Neuron (in vitro differentiated cells): Measurements from ENCODE around the gene FGFBP3.

Experiments used
- H2AFZ ChIP-seq: one replicate; pipeline ENCODE4 v1.6.1; 2013; ENCODE audit warnings: low read depth, mild to moderate bottlenecking, inconsistent platforms, low read length, moderate library complexity
- H3K27me3 ChIP-seq: one replicate; pipeline ENCODE4 v1.6.1; 2013; ENCODE audit warnings: low read length; ENCODE audit not compliant: insufficient read depth
- H3K36me3 ChIP-seq: one replicate; pipeline ENCODE4 v1.6.1; 2013; ENCODE audit warnings: low read length; ENCODE audit not compliant: insufficient read depth
- H3K4me1 ChIP-seq: one replicate; pipeline ENCODE4 v1.6.1; 2013; ENCODE audit warnings: low read length; ENCODE audit not compliant: insufficient read depth
- H3K4me3 ChIP-seq: 2 replicates; pipeline ENCODE4 v1.5.1; 2013; ENCODE audit warnings: mild to moderate bottlenecking, low read length, moderate library complexity
- H3K9me3 ChIP-seq: one replicate; pipeline ENCODE4 v1.6.1; 2013; ENCODE audit warnings: low read length

Gene FGFBP3

GRCh38 chr10:91864744-91865143, 44.5 kb downstream of the FGFBP3 start:
- Histone ChIP-seq H3K4me1 (peaks cover 11% of the 10 kb centered on the region), H3K4me3 (no peak overlapping the region), H3K36me3 (peaks cover 51% of the 10 kb centered on the region), H3K9me3 (no peaks in the 10 kb centered on the region), H2AFZ (no peak overlapping the region), H3K27me3 (no peaks in the 10 kb centered on the region)

- peaks cover 57% of the 10 kb centered on the region for H3K36me3 ChIP-seq
- no peaks in the 10 kb centered on the region for H3K27me3 ChIP-seq
- no peak overlapping the region for H2AFZ ChIP-seq
- no peaks in the 10 kb centered on the region for H3K9me3 ChIP-seq
- H3K4me3 ChIP-seq = no peak overlapping the region
- H3K4me1 ChIP-seq = peaks cover 11% of the 10 kb centered on the region
Observed at GRCh38 chr10:91864099-91864498, 45.2 kb downstream of the FGFBP3 start.

GRCh38 chr10:91860885-91861284, 48.4 kb downstream of the FGFBP3 start:
- Histone ChIP-seq H3K36me3 (peaks cover 84% of the 10 kb centered on the region), H3K9me3 (no peaks in the 10 kb centered on the region), H3K4me1 (peaks cover 4% of the 10 kb centered on the region), H3K4me3 (no peak overlapping the region), H2AFZ (no peak overlapping the region), H3K27me3 (no peaks in the 10 kb centered on the region)

- H2AFZ ChIP-seq = no peak overlapping the region
- H3K36me3 ChIP-seq = peaks cover 86% of the 10 kb centered on the region
- H3K4me3 ChIP-seq = no peak overlapping the region
- no peaks in the 10 kb centered on the region for H3K27me3 ChIP-seq
- H3K4me1 ChIP-seq = no peaks in the 10 kb centered on the region
- no peaks in the 10 kb centered on the region for H3K9me3 ChIP-seq
Observed at GRCh38 chr10:91856637-91857036, 52.6 kb downstream of the FGFBP3 start.
